Neural progenitor cell (in vitro differentiated cells): ENCODE measurements around the gene ABCC3. TPM values are rescaled to one million over a fixed set of nuclear protein-coding genes. Genes with fewer than 3 reads are reported as not detected.
A peak's percentile ranks its signal among the peaks of the same experiment; 100 is the strongest.

Experiments
- DNase-seq: peaks from one replicate; pipeline ENCODE4 v3.0.0-alpha.2; 2016; ENCODE audit warnings: low spot score
- H2AFZ ChIP-seq: fragments of 200-600 bp; sonication (generic); replicated peaks from 2 replicates; pipeline ENCODE4 v1.6.1; 2016; ENCODE audit warnings: antibody characterized with exemption
- H3F3A ChIP-seq: fragments of 200-600 bp; sonication (generic); 2 replicates; pipeline ENCODE4 v1.6.1; 2016; ENCODE audit warnings: antibody characterized with exemption, low read depth
- H3K27ac ChIP-seq: fragments of 200-600 bp; sonication (generic); 2 replicates; pipeline ENCODE4 v1.5.1; 2016; ENCODE audit warnings: mild to moderate bottlenecking
- H3K27me3 ChIP-seq: fragments of 200-600 bp; sonication (generic); 2 replicates; pipeline ENCODE4 v1.6.1; 2016; ENCODE audit warnings: mild to moderate bottlenecking, moderate library complexity
- H3K36me3 ChIP-seq: fragments of 200-600 bp; sonication (generic); 2 replicates; pipeline ENCODE4 v1.5.1; 2016
- H3K4me1 ChIP-seq: fragments of 200-600 bp; sonication (generic); 2 replicates; pipeline ENCODE4 v1.6.1; 2016; ENCODE audit warnings: mixed run types
- H3K4me2 ChIP-seq: fragments of 200-600 bp; sonication (generic); 2 replicates; pipeline ENCODE4 v1.6.1; 2016
- H3K4me3 ChIP-seq: fragments of 200-600 bp; sonication (generic); 2 replicates; pipeline ENCODE4 v1.5.1; 2016
- H3K79me2 ChIP-seq: fragments of 200-600 bp; sonication (generic); 2 replicates; pipeline ENCODE4 v1.6.1; 2016; ENCODE audit warnings: low read depth
- H3K9ac ChIP-seq: fragments of 200-600 bp; sonication (generic); 2 replicates; pipeline ENCODE4 v1.6.1; 2016
- H3K9me3 ChIP-seq: fragments of 200-600 bp; sonication (generic); 2 replicates; pipeline ENCODE4 v1.5.1; 2016; ENCODE audit warnings: low read depth
- H4K20me1 ChIP-seq: fragments of 200-600 bp; sonication (generic); 2 replicates; pipeline ENCODE4 v1.6.1; 2016; ENCODE audit warnings: low read depth
- H3K27ac Mint-ChIP-seq: 3 replicates; pipeline ENCODE4 v1.8.0; 2021; ENCODE audit warnings: mixed read lengths
- H3K27me3 Mint-ChIP-seq: 2 replicates; pipeline ENCODE4 v1.8.0; 2022; ENCODE audit warnings: low read depth, mild to moderate bottlenecking, inconsistent platforms, moderate library complexity, mixed read lengths; ENCODE audit not compliant: insufficient read depth
- H3K36me3 Mint-ChIP-seq: 3 replicates; pipeline ENCODE4 v1.8.0; 2021; ENCODE audit warnings: mixed read lengths
- H3K4me1 Mint-ChIP-seq: 3 replicates; pipeline ENCODE4 v1.8.0; 2021; ENCODE audit warnings: mixed read lengths
- H3K4me3 Mint-ChIP-seq: 3 replicates; pipeline ENCODE4 v1.8.0; 2021; ENCODE audit warnings: mild to moderate bottlenecking, moderate library complexity, mixed read lengths
- H3K9me3 Mint-ChIP-seq: 3 replicates; pipeline ENCODE4 v1.8.0; 2020; ENCODE audit warnings: mixed read lengths
- EZH2 ChIP-seq: fragments of 200-600 bp; sonication (generic); IDR thresholded peaks from 2 replicates; pipeline ENCODE4 v1.6.1; 2017; ENCODE audit warnings: antibody characterized with exemption, mild to moderate bottlenecking, moderate library complexity
- EZH2phosphoT487 ChIP-seq: fragments of 200-600 bp; sonication (generic); IDR thresholded peaks from 2 replicates; pipeline ENCODE4 v1.6.1; 2017; ENCODE audit warnings: antibody characterized with exemption
- total RNA-seq: library from RNA; depleted of rRNA; stranded (reverse); fragments of >200 nt; gene quantifications from 2 replicates; pipeline ENCODE4 v1.2.3, GENCODE V29; 2015; ENCODE audit warnings: low replicate concordance
- TF ChIP-seq, protein P1 (sequence below): fragments of 200-600 bp; sonication (generic); IDR thresholded peaks from 2 replicates; pipeline ENCODE4 v1.5.1; 2017; ENCODE audit warnings: antibody characterized with exemption, mild to moderate bottlenecking

ABCC3 gene
- total RNA-seq, 1 donor from 2014 or later: not detected

DNA sequence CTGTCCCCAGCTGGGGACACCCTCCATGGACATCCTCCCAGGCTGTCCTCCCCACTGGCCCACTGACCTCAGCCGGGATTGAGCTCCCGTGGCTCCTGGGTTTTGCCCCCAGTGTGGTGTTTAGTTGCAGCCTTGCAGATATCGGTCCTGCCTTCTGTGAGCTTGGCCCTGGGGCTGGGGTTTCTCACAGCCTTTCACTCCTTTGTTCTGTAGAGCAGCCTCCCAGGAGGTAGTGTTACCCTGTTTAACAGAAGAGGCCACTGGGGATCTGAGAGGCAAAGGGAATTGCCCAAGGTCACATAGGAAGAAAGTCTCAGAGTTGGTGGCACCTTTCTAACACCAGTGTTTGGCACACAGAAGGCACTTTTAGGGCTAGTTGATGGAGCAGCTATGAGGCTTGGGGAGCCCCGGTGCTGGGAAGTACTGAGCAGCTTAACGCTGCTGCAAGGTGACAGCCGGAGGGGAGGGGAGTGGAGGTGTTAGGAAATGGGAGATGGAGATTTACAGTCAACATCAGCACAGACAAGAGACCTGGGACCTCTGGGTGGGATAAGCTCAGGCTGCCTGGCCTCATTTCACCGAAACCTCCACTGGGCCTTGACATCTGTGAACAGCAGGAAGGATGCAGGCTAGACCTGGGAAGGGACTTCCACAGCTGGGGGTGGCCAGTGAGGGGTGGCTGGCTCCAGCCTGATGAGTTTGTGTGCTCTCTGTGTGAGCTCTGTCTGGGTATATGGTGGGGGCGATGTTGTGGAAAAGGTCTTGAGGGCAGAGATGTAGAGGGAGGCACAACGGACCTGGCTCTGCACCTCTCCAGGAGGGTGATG is 48.0 kb upstream of the ABCC3 start:
- Mint-ChIP-seq H3K4me3 (peak overlapping the region; percentile 68), H3K27ac (peak overlapping the region; percentile 92), H3K9me3 (no peaks in the 10 kb centered on the region), H3K4me1 (peaks cover 59% of the 10 kb centered on the region), H3K27me3 (peaks cover 5% of the 10 kb centered on the region), H3K36me3 (peaks cover 4% of the 10 kb centered on the region)
- Histone ChIP-seq H3K36me3 (no peaks in the 10 kb centered on the region), H3K4me3 (no peak overlapping the region), H3K27ac (no peak overlapping the region), H3K79me2 (no peaks in the 10 kb centered on the region), H3K4me1 (peaks cover 22% of the 10 kb centered on the region), H3K4me2 (no peak overlapping the region), H3K9ac (peak overlapping the region; percentile 37), H2AFZ (no peak overlapping the region), H3K9me3 (no peaks in the 10 kb centered on the region), H3F3A (peaks cover 7% of the 10 kb centered on the region), H4K20me1 (no peaks in the 10 kb centered on the region), H3K27me3 (no peaks in the 10 kb centered on the region)
- DNase-seq: no peak
- TF ChIP-seq, protein P1, sequence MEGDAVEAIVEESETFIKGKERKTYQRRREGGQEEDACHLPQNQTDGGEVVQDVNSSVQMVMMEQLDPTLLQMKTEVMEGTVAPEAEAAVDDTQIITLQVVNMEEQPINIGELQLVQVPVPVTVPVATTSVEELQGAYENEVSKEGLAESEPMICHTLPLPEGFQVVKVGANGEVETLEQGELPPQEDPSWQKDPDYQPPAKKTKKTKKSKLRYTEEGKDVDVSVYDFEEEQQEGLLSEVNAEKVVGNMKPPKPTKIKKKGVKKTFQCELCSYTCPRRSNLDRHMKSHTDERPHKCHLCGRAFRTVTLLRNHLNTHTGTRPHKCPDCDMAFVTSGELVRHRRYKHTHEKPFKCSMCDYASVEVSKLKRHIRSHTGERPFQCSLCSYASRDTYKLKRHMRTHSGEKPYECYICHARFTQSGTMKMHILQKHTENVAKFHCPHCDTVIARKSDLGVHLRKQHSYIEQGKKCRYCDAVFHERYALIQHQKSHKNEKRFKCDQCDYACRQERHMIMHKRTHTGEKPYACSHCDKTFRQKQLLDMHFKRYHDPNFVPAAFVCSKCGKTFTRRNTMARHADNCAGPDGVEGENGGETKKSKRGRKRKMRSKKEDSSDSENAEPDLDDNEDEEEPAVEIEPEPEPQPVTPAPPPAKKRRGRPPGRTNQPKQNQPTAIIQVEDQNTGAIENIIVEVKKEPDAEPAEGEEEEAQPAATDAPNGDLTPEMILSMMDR: no peak
- TF ChIP-seq EZH2phosphoT487 (no peak), EZH2 (no peak)

DNA sequence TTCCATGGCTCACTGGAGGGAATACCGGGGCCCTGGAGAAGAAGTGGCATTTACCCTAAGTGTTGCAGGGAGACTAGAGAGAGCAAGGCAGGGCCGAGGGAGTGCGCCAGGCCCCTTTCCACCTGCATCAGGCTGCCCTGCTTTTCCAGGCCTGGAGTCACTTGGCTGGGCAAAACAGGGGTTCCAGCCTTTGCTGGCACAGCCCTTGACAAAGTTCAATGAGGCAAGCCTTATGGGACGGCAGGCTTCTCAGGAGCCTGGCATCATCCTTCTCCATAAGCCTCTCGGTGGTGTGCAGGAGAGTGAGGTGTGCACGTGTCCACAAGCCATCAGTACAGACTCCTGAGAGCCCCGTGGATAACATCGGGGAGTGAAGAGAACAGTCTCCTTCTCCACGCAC is 47.1 kb upstream of the ABCC3 start:
- no peaks in the 10 kb centered on the region for H3K79me2 ChIP-seq
- H3K27me3 ChIP-seq: no peaks in the 10 kb centered on the region
- no peak for DNase-seq
- H4K20me1 ChIP-seq: no peaks in the 10 kb centered on the region
- Mint-ChIP-seq H3K4me1 (peaks cover 67% of the 10 kb centered on the region), H3K4me3 (peak overlapping the region; percentile 18), H3K27me3 (peaks cover 5% of the 10 kb centered on the region), H3K9me3 (no peaks in the 10 kb centered on the region), H3K27ac (no peak overlapping the region), H3K36me3 (no peaks in the 10 kb centered on the region)
- H3F3A ChIP-seq: peaks cover 7% of the 10 kb centered on the region
- no peak overlapping the region for H3K4me2 ChIP-seq
- H3K4me3 ChIP-seq: no peak overlapping the region
- H3K9ac ChIP-seq: no peak overlapping the region
- no peak for TF ChIP-seq EZH2
- TF ChIP-seq, protein P1: no peak
- TF ChIP-seq EZH2phosphoT487: no peak
- H2AFZ ChIP-seq: no peak overlapping the region
- peaks cover 24% of the 10 kb centered on the region for H3K4me1 ChIP-seq
- no peaks in the 10 kb centered on the region for H3K9me3 ChIP-seq
- no peaks in the 10 kb centered on the region for H3K36me3 ChIP-seq
- H3K27ac ChIP-seq: no peak overlapping the region

- Mint-ChIP-seq H3K4me1 (peaks cover 68% of the 10 kb centered on the region), H3K36me3 (no peaks in the 10 kb centered on the region), H3K27me3 (peaks cover 5% of the 10 kb centered on the region), H3K4me3 (no peak overlapping the region), H3K27ac (peak overlapping the region; percentile 46), H3K9me3 (no peaks in the 10 kb centered on the region)
- Histone ChIP-seq H3K79me2 (no peaks in the 10 kb centered on the region), H4K20me1 (no peaks in the 10 kb centered on the region), H3K9ac (no peak overlapping the region), H2AFZ (no peak overlapping the region), H3K4me3 (no peak overlapping the region), H3K4me2 (no peak overlapping the region), H3K27me3 (no peaks in the 10 kb centered on the region), H3K27ac (no peak overlapping the region), H3K36me3 (no peaks in the 10 kb centered on the region), H3F3A (peaks cover 7% of the 10 kb centered on the region), H3K4me1 (peaks cover 34% of the 10 kb centered on the region), H3K9me3 (no peaks in the 10 kb centered on the region)
- no peak for DNase-seq
- TF ChIP-seq EZH2 (no peak), EZH2phosphoT487 (no peak)
- TF ChIP-seq, protein P1: no peak
Measured at GRCh38 chr17:50588391-50589049, 46.2 kb upstream of the ABCC3 start.
